Vagina (tissue), 2 donors: ENCODE measurements around the gene GM2A. TPM values are rescaled to one million over a fixed set of nuclear protein-coding genes. Genes with fewer than 3 reads are reported as not detected.
A peak's percentile ranks its signal among the peaks of the same experiment; 100 is the strongest.

Experiments used
- DNase-seq, 2 donors: peaks; one replicate each; pipeline ENCODE4 v3.0.0-alpha.2; 2017; ENCODE audit errors: extremely low spot score in 2 of 2
- H3K27ac ChIP-seq: fragments of 200-600 bp; sonication (generic); one replicate; pipeline ENCODE4 v1.5.1; 2019
- H3K27me3 ChIP-seq: fragments of 200-600 bp; sonication (generic); one replicate; pipeline ENCODE4 v1.5.1; 2019
- H3K36me3 ChIP-seq, 2 donors: fragments of 200-600 bp; sonication (generic); one replicate each; pipeline ENCODE4 v1.5.1; 2017 to 2019
- H3K4me1 ChIP-seq: fragments of 200-600 bp; sonication (generic); one replicate; pipeline ENCODE4 v1.5.1; 2019
- H3K4me3 ChIP-seq, 2 donors: fragments of 200-600 bp; sonication (generic); 1 replicate in 1 of 2; 2 replicates in 1 of 2; pipeline ENCODE4 v1.5.1; 2016 to 2019
- H3K9me3 ChIP-seq: fragments of 200-600 bp; sonication (generic); one replicate; pipeline ENCODE4 v1.5.1; 2019
- POLR2A ChIP-seq, 2 donors: fragments of 450-650 bp; IDR thresholded peaks; one replicate each; pipeline ENCODE4 v1.6.1; 2017; ENCODE audit warnings: antibody characterized with exemption in 2 of 2, mild to moderate bottlenecking in 2 of 2, moderate library complexity in 2 of 2
- POLR2AphosphoS5 ChIP-seq, 2 donors: sonication (generic); formaldehyde crosslinking; IDR thresholded peaks; one replicate each; pipeline ENCODE4 v1.9.0; 2017; ENCODE audit warnings: antibody characterized with exemption in 2 of 2, mild to moderate bottlenecking in 2 of 2, low read depth in 1 of 2; ENCODE audit not compliant: insufficient read depth in 1 of 2
- intact Hi-C: fragments of 100-400 bp; cut with DNase I; formaldehyde crosslinking; loops from one replicate; pipeline ENCODE4 v1.15.1; 2023
- total RNA-seq: library from RNA; depleted of rRNA; stranded (reverse); fragments of >200 nt; gene quantifications from one replicate; pipeline ENCODE4 v1.2.3, GENCODE V29; 2016
- TF ChIP-seq, protein P1 (sequence below), 3 experiments: fragments of 450-650 bp in 2 of 3; fragments of 200-600 bp in 1 of 3; sonication (generic) in 1 of 3; IDR thresholded peaks; one replicate each; pipeline ENCODE4 v1.5.1; 2017 to 2019; ENCODE audit warnings: antibody characterized with exemption in 3 of 3, mild to moderate bottlenecking in 2 of 3, moderate library complexity in 2 of 3

GM2A gene
- total RNA-seq, result 71.7 TPM

DNA sequence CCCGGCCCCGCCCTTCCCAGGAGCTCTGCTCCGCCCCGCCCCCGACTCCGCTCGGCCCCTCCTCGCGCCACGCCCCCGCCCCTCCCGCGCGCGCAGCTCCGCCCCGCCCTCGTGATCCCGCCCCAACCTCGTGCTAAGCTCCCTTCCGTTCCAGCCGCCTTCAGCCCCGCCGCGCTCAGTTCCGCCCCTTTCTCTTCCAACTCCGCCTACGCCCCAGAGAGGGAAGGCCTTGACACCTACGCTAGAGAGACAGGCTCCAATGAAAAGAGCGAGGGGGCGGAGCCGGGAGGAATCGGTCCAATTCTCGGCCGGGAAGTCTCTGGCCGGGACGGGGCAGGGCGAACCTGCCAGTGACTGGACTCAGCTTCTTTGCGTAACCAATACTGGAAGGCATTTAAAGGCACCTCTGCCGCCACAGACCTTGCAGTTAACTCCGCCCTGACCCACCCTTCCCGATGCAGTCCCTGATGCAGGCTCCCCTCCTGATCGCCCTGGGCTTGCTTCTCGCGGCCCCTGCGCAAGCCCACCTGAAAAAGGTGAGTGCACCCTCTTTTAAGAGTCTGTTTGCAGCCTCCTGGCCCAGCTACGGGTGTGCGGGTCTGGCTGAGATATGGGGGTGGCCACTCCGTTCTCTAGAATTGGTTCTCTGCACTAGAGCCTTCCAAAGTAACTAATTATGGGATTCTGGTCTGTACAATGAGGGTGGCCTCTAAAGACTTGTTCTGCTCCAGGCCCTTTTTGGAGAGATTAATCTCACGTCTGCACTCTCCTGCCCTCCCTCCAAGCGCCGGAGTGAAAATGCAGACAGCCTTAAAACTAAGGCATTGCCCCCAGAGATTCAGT, at the start of gene GM2A:
GM2A (plus strand) TSS at position 424 of the 843 bp plus-strand sequence; CDS start at position 456, 32 bp downstream.
- Histone ChIP-seq H3K27me3 (no peaks in the 10 kb centered on the region), H3K4me3 (peak within 1 kb of the TSS; percentile 52 to 81), H3K4me1 (peaks cover 47% of the 10 kb centered on the region), H3K27ac (peak within 1 kb of the TSS; percentile 86), H3K9me3 (no peaks in the 10 kb centered on the region), H3K36me3 (no peaks in the 10 kb centered on the region)
- DNase-seq, result peak; percentile 99 to 100
- TF ChIP-seq POLR2A (IDR thresholded peaks at IDR 0.05) (peak in 1 of 2 donors; percentile 72), POLR2AphosphoS5 (IDR thresholded peaks at IDR 0.05; ENCODE audit: insufficient read depth in 1 of 2, low read depth in 1 of 2) (peak; percentile 84 to 90)
- TF ChIP-seq, protein P1, sequence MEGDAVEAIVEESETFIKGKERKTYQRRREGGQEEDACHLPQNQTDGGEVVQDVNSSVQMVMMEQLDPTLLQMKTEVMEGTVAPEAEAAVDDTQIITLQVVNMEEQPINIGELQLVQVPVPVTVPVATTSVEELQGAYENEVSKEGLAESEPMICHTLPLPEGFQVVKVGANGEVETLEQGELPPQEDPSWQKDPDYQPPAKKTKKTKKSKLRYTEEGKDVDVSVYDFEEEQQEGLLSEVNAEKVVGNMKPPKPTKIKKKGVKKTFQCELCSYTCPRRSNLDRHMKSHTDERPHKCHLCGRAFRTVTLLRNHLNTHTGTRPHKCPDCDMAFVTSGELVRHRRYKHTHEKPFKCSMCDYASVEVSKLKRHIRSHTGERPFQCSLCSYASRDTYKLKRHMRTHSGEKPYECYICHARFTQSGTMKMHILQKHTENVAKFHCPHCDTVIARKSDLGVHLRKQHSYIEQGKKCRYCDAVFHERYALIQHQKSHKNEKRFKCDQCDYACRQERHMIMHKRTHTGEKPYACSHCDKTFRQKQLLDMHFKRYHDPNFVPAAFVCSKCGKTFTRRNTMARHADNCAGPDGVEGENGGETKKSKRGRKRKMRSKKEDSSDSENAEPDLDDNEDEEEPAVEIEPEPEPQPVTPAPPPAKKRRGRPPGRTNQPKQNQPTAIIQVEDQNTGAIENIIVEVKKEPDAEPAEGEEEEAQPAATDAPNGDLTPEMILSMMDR (IDR thresholded peaks at IDR 0.05), result no peak
- intact Hi-C loops, result no loop called here

DNA sequence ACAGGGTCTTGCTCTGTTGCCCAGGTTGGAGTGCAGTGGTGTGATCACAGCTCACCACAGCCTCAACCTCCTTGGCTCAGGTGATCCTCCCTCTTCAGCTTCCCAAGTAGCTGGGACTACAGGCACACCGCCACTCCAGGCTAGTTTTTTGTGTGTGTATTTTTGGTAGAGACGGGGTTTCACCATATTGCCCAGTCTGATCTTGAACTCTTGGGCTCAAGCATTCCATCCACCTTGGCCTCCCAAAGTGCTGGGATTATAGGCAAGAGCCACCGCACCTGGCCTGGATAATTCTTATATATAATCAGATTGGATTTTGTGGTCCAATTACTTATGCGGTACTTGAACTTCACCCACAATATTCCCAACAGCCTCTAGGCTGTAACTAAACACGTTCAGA, 48.9 kb upstream of the GM2A start:
- peak in 1 of 2 donors; percentile 54 for DNase-seq
- intact Hi-C loops, result no loop called here
- Histone ChIP-seq H3K36me3 (no peaks in the 10 kb centered on the region), H3K9me3 (no peaks in the 10 kb centered on the region), H3K27me3 (no peaks in the 10 kb centered on the region), H3K4me3 (no peak overlapping the region), H3K27ac (no peak overlapping the region), H3K4me1 (peaks cover 16% of the 10 kb centered on the region)
- no peak for TF ChIP-seq POLR2A (IDR thresholded peaks at IDR 0.05)
- TF ChIP-seq, protein P1 (IDR thresholded peaks at IDR 0.05), result no peak
- TF ChIP-seq POLR2AphosphoS5 (IDR thresholded peaks at IDR 0.05; ENCODE audit: insufficient read depth in 1 of 2, low read depth in 1 of 2), result no peak

DNA sequence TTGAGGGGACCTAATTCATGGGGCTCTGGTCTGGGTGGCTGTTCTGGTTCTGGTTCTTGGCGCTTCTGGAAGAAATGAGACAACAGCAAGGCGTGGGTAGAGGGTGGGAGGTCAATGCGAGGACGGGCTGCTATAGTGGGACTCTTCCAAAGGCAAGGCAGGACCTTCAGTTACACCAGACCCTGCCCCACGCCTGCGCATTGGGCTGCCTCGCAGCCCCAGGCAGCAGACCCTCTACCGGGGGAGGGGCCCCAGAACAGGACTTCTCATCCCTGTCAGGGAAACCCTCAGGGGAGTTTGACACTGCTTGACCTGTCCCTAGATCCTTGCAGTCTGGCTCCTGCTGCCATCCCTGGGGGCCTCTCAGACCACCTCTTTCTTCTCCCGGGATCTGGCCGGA, 47.6 kb upstream of the GM2A start:
- DNase-seq, result peak in 1 of 2 donors; percentile 79
- Histone ChIP-seq H3K27ac (no peak overlapping the region), H3K4me3 (no peak overlapping the region), H3K36me3 (no peaks in the 10 kb centered on the region), H3K4me1 (peaks cover 22% of the 10 kb centered on the region), H3K9me3 (no peaks in the 10 kb centered on the region), H3K27me3 (no peaks in the 10 kb centered on the region)
- intact Hi-C loops, result no loop called here
- TF ChIP-seq, protein P1 (IDR thresholded peaks at IDR 0.05), result no peak
- no peak for TF ChIP-seq POLR2A (IDR thresholded peaks at IDR 0.05)
- TF ChIP-seq POLR2AphosphoS5 (IDR thresholded peaks at IDR 0.05; ENCODE audit: insufficient read depth in 1 of 2, low read depth in 1 of 2), result no peak

DNA sequence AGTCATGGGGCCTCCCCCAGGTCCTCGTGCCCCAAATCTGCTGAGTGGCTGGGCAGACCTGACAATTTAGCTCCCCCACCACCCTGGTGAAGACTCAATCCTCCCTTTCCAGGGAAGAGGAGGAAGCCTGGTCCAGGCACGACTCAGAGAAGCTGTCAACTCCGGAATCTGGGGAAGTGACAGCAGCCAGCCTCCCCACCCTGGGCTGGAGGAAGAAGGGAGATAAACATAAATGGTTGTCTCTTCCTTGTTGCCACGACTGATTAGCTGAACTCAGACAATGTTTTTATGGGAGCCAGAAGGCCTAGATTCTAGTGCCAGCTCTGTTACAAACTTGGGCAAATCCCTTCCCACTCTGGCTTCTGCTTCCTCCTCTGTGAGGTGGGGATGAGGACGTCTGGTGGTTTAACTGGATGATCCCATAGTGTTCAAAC, 44.5 kb upstream of the GM2A start:
- no peaks in the 10 kb centered on the region for H3K9me3 ChIP-seq
- DNase-seq, result no peak
- peaks cover 33% of the 10 kb centered on the region for H3K4me1 ChIP-seq
- H3K36me3 ChIP-seq, result no peaks in the 10 kb centered on the region
- intact Hi-C loops, result no loop called here
- TF ChIP-seq POLR2AphosphoS5 (IDR thresholded peaks at IDR 0.05; ENCODE audit: insufficient read depth in 1 of 2, low read depth in 1 of 2), result peak in 1 of 2 donors; percentile 11
- TF ChIP-seq POLR2A (IDR thresholded peaks at IDR 0.05), result no peak
- TF ChIP-seq, protein P1 (IDR thresholded peaks at IDR 0.05), result no peak
- peak overlapping the region; percentile 63 for H3K27ac ChIP-seq
- no peak overlapping the region for H3K4me3 ChIP-seq
- no peaks in the 10 kb centered on the region for H3K27me3 ChIP-seq

DNA sequence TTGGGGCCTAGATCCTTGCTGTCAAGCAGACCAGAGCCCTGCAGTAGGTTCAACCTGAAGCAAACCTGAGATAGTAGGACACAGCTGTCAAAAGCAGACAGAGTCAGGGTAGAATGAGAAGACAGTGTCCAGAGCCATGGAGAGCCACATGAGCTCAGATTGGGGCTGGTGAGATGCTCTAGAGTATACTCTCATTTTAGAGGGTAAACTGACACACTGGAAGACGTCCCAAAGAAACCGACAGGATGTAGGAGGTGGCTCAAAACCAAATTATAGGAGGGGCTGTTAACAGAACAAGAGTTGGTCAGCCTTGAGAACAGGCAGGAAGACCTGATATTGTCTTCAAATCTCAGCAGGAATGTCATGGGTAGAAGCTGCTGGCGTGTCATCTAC, 40.6 kb upstream of the GM2A start:
- intact Hi-C loops, result no loop called here
- Histone ChIP-seq H3K36me3 (no peaks in the 10 kb centered on the region), H3K27me3 (no peaks in the 10 kb centered on the region), H3K9me3 (no peaks in the 10 kb centered on the region), H3K4me3 (no peak overlapping the region), H3K27ac (peak overlapping the region; percentile 17), H3K4me1 (peaks cover 56% of the 10 kb centered on the region)
- peak in 1 of 2 donors; percentile 52 for DNase-seq
- TF ChIP-seq POLR2A (IDR thresholded peaks at IDR 0.05), result no peak
- no peak for TF ChIP-seq POLR2AphosphoS5 (IDR thresholded peaks at IDR 0.05; ENCODE audit: insufficient read depth in 1 of 2, low read depth in 1 of 2)
- TF ChIP-seq, protein P1 (IDR thresholded peaks at IDR 0.05), result no peak
